ENCODE results near the gene MCAM. TPM values are rescaled to one million over a fixed set of nuclear protein-coding genes. Genes with fewer than 3 reads are reported as not detected.

Gene MCAM
- total and polyA plus RNA-seq, 12 donors = 35.8 to 136 (median 96.8) TPM

GRCh38 chr11:119356349-119357031, 39.6 kb upstream of the MCAM start:
- Histone ChIP-seq H3K36me3 (peaks cover 0 to 41% (median 7%) of the 10 kb centered on the region in 9 donors), H3K4me1 (peaks cover 19 to 73% (median 42%) of the 10 kb centered on the region in 9 donors), H3K27me3 (peaks cover 0 to 7% (median 0%) of the 10 kb centered on the region in 7 donors), H3K27ac (peak overlapping the region; percentile 27 to 98 (median 66)), H3K4me3 (peak overlapping the region; percentile 36 to 63 (median 58)), H3K9me3 (no peaks in the 10 kb centered on the region)
- peak; percentile 81 to 84 for DNase-seq
- ATAC-seq = peak; percentile 66 to 86 (median 76)
- intact Hi-C loops (cut with DNase I) = loop anchor here in 9 of 10 donors (1.0 to 10.0 kb wide), 8 partner anchors 15 to 121 kb away; partner anchors contain the start of gene USP2 (in 1 of the 9)
- TF ChIP-seq CTCF (IDR thresholded peaks at IDR 0.05) = peak; percentile 70 to 93 (median 86)
- WGBS, 2 donors = 1 to 3% methylated on average over 48 to 54 of the region's 54 CpGs

- H3K4me3 ChIP-seq = no peak overlapping the region
- 61 to 63% methylated on average over 9 of the region's 9 CpGs for WGBS, 2 donors
- H3K36me3 ChIP-seq = peaks cover 0 to 37% (median 7%) of the 10 kb centered on the region in 9 donors
- DNase-seq = no peak
- TF ChIP-seq CTCF (IDR thresholded peaks at IDR 0.05) = no peak
- peaks cover 10 to 63% (median 32%) of the 10 kb centered on the region in 9 donors for H3K4me1 ChIP-seq
- H3K27me3 ChIP-seq = peaks cover 0 to 7% (median 0%) of the 10 kb centered on the region in 7 donors
- no peak for ATAC-seq
- intact Hi-C loops (cut with DNase I) = loop anchor here in 7 of 10 donors (5.0 to 10.0 kb wide), 3 partner anchors 117 to 122 kb away; no protein-coding TSS in a partner anchor
- H3K27ac ChIP-seq = peak overlapping the region in 5 of 10 donors; percentile 35 to 98 (median 58)
- H3K9me3 ChIP-seq = no peaks in the 10 kb centered on the region
Measured at GRCh38 chr11:119355091-119355843, 38.3 kb upstream of the MCAM start.

- WGBS, 2 donors = 7 to 23% methylated on average over 4 of the region's 4 CpGs
- H3K4me3 ChIP-seq = no peak overlapping the region
- TF ChIP-seq CTCF (IDR thresholded peaks at IDR 0.05) = no peak
- H3K9me3 ChIP-seq = no peaks in the 10 kb centered on the region
- ATAC-seq (peak; percentile 43 to 79 (median 62)), DNase-seq (peak in 1 of 2 donors; percentile 85)
- H3K36me3 ChIP-seq = peaks cover 0 to 15% (median 0%) of the 10 kb centered on the region in 9 donors
- H3K27me3 ChIP-seq = peaks cover 0 to 7% (median 0%) of the 10 kb centered on the region in 7 donors
- H3K27ac ChIP-seq = peak overlapping the region in 8 of 10 donors; percentile 25 to 70 (median 55)
- peaks cover 7 to 48% (median 21%) of the 10 kb centered on the region in 9 donors for H3K4me1 ChIP-seq
- intact Hi-C loops (cut with DNase I) = loop anchor here in 4 of 10 donors (10.0 kb wide), 1 partner anchor 122 kb away; no protein-coding TSS in a partner anchor
Measured at GRCh38 chr11:119352857-119353260, 35.9 kb upstream of the MCAM start.

DNA sequence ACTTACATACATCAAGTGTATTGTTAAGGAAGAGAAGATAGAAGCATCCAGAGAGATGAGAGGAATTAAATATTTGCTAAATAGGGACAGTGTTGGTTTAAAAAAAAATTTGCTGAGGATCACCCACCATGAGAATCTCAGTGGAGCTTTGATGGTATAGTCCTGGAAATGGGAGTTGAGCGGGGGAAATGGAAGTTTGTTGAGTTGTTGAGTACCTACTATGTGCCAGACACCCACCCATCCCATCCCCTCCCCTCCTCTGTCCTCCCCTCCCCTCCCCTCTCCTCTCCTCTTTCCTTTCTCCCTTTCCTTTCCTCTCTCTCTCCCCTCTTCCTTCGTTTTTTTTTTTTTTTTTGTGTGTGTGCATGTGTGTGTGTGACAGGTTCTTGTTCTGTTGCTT, 34.3 kb upstream of the MCAM start:
- Histone ChIP-seq H3K9me3 (no peaks in the 10 kb centered on the region), H3K36me3 (peaks cover 0 to 8% (median 0%) of the 10 kb centered on the region in 9 donors), H3K27ac (no peak overlapping the region), H3K4me3 (no peak overlapping the region), H3K4me1 (peaks cover 7 to 44% (median 24%) of the 10 kb centered on the region in 9 donors), H3K27me3 (peaks cover 0 to 7% (median 0%) of the 10 kb centered on the region in 7 donors)
- DNase-seq (no peak), ATAC-seq (no peak)
- TF ChIP-seq CTCF (IDR thresholded peaks at IDR 0.05) = no peak
- 51 to 100% methylated on average over 1 to 2 of the region's 2 CpGs for WGBS, 2 donors
- intact Hi-C loops (cut with DNase I) = loop anchor here in 4 of 10 donors (10.0 kb wide), 1 partner anchor 124 kb away; no protein-coding TSS in a partner anchor
